Osteocyte (in vitro differentiated cells): ENCODE data around the gene AOPEP. TPM values are rescaled to one million over a fixed set of nuclear protein-coding genes. Genes with fewer than 3 reads are reported as not detected.
A peak's percentile ranks its signal among the peaks of the same experiment; 100 is the strongest.

ENCODE experiments used
- DNase-seq: peaks from one replicate; pipeline ENCODE4 v3.0.0; 2021; ENCODE audit warnings: mixed read lengths; ENCODE audit not compliant: unreplicated experiment; ENCODE audit errors: extremely low spot score
- H3K27ac Mint-ChIP-seq: one replicate; pipeline ENCODE4 v1.8.0; 2021; ENCODE audit warnings: mild to moderate bottlenecking, mixed read lengths; ENCODE audit not compliant: unreplicated experiment
- H3K27me3 Mint-ChIP-seq: one replicate; pipeline ENCODE4 v1.8.0; 2021; ENCODE audit warnings: mixed read lengths; ENCODE audit not compliant: unreplicated experiment
- H3K36me3 Mint-ChIP-seq: one replicate; pipeline ENCODE4 v1.8.0; 2021; ENCODE audit warnings: mixed read lengths; ENCODE audit not compliant: unreplicated experiment
- H3K4me1 Mint-ChIP-seq: one replicate; pipeline ENCODE4 v1.8.0; 2021; ENCODE audit warnings: mixed read lengths; ENCODE audit not compliant: unreplicated experiment
- H3K4me3 Mint-ChIP-seq: one replicate; pipeline ENCODE4 v1.8.0; 2021; ENCODE audit warnings: mild to moderate bottlenecking, moderate library complexity, mixed read lengths; ENCODE audit not compliant: unreplicated experiment
- H3K9me3 Mint-ChIP-seq: one replicate; pipeline ENCODE4 v1.8.0; 2021; ENCODE audit warnings: mixed read lengths; ENCODE audit not compliant: unreplicated experiment
- CTCF ChIP-seq: fragments of 200-600 bp; sonication (generic); IDR thresholded peaks from 2 replicates; pipeline ENCODE4 v1.5.0; 2021; ENCODE audit warnings: antibody characterized with exemption, mild to moderate bottlenecking, moderate library complexity
- total RNA-seq: library from RNA; stranded (reverse); gene quantifications from 2 replicates; pipeline ENCODE4 v1.2.1, GENCODE V29; 2021

The AOPEP gene
- total RNA-seq, 1 donor from 2014 or later, result 108 TPM

- no peak overlapping the region for H3K27ac Mint-ChIP-seq
- no peak for DNase-seq
- no peaks in the 10 kb centered on the region for H3K27me3 Mint-ChIP-seq
- no peak for TF ChIP-seq CTCF
- no peak overlapping the region for H3K4me3 Mint-ChIP-seq
- H3K36me3 Mint-ChIP-seq, result peaks cover 15% of the 10 kb centered on the region
- peaks cover 47% of the 10 kb centered on the region for H3K4me1 Mint-ChIP-seq
- H3K9me3 Mint-ChIP-seq, result no peaks in the 10 kb centered on the region
Measured at GRCh38 chr9:94794476-94795167, 68.1 kb downstream of the AOPEP start.

GRCh38 chr9:94796687-94797086 is 70.2 kb downstream of the AOPEP start:
- Mint-ChIP-seq H3K4me3 (no peak overlapping the region), H3K4me1 (peaks cover 66% of the 10 kb centered on the region), H3K27ac (peak overlapping the region; percentile 5), H3K27me3 (no peaks in the 10 kb centered on the region), H3K36me3 (peaks cover 14% of the 10 kb centered on the region), H3K9me3 (no peaks in the 10 kb centered on the region)
- DNase-seq, result no peak
- TF ChIP-seq CTCF, result peak; percentile 17

GRCh38 chr9:94798201-94798600 is 71.7 kb downstream of the AOPEP start:
- Mint-ChIP-seq H3K36me3 (peaks cover 15% of the 10 kb centered on the region), H3K4me1 (peaks cover 68% of the 10 kb centered on the region), H3K27ac (no peak overlapping the region), H3K4me3 (no peak overlapping the region), H3K27me3 (no peaks in the 10 kb centered on the region), H3K9me3 (no peaks in the 10 kb centered on the region)
- no peak for TF ChIP-seq CTCF
- no peak for DNase-seq

GRCh38 chr9:94798708-94799107 is 72.2 kb downstream of the AOPEP start:
- Mint-ChIP-seq H3K4me3 (no peak overlapping the region), H3K4me1 (peaks cover 68% of the 10 kb centered on the region)
- TF ChIP-seq CTCF, result no peak

GRCh38 chr9:94799578-94800264 is 73.2 kb downstream of the AOPEP start:
- no peak for DNase-seq
- Mint-ChIP-seq H3K27ac (peak overlapping the region; percentile 86), H3K4me1 (peaks cover 74% of the 10 kb centered on the region), H3K9me3 (no peaks in the 10 kb centered on the region), H3K4me3 (no peak overlapping the region), H3K27me3 (no peaks in the 10 kb centered on the region), H3K36me3 (peaks cover 8% of the 10 kb centered on the region)
- TF ChIP-seq CTCF, result no peak

More at GRCh38 chr9:94798708-94799107, 72.2 kb downstream of the AOPEP start:
- Mint-ChIP-seq H3K9me3 (no peaks in the 10 kb centered on the region), H3K36me3 (peaks cover 12% of the 10 kb centered on the region), H3K27me3 (no peaks in the 10 kb centered on the region), H3K27ac (no peak overlapping the region)
- no peak for DNase-seq
